MM.1S (cell line): ENCODE data around the gene STK32C.

Source experiments
- DNase-seq: peaks from one replicate; pipeline ENCODE4 v3.0.0-alpha.2; 2015
- H2AFZ ChIP-seq: fragments of 300-600 bp; sonication (generic); 2 replicates; pipeline ENCODE4 v1.6.0; 2016; ENCODE audit warnings: antibody characterized with exemption, low read length
- H3F3A ChIP-seq: fragments of 300-600 bp; sonication (generic); 2 replicates; pipeline ENCODE4 v1.6.1; 2016; ENCODE audit warnings: mild to moderate bottlenecking, antibody characterized with exemption, low read length, moderate library complexity, mixed read lengths; ENCODE audit not compliant: insufficient read depth
- H3K27ac ChIP-seq: fragments of 300-600 bp; sonication (generic); 2 replicates; pipeline ENCODE4 v1.5.1; 2016; ENCODE audit warnings: mild to moderate bottlenecking, low read length
- H3K27me3 ChIP-seq: fragments of 300-600 bp; sonication (generic); replicated peaks from 2 replicates; pipeline ENCODE4 v1.6.0; 2016; ENCODE audit warnings: low read length; ENCODE audit not compliant: insufficient read depth
- H3K36me3 ChIP-seq: fragments of 300-600 bp; sonication (generic); replicated peaks from 2 replicates; pipeline ENCODE4 v1.6.1; 2016; ENCODE audit warnings: mild to moderate bottlenecking, low read length, mixed read lengths; ENCODE audit not compliant: insufficient read depth
- H3K4me1 ChIP-seq: fragments of 300-600 bp; sonication (generic); 2 replicates; pipeline ENCODE4 v1.6.1; 2016; ENCODE audit warnings: low read length, mixed read lengths
- H3K4me2 ChIP-seq: fragments of 300-600 bp; sonication (generic); 2 replicates; pipeline ENCODE4 v1.6.0; 2016; ENCODE audit warnings: low read depth, low read length
- H3K4me3 ChIP-seq: fragments of 300-600 bp; sonication (generic); 2 replicates; pipeline ENCODE4 v1.5.1; 2016; ENCODE audit warnings: low read length, mixed read lengths
- H3K79me2 ChIP-seq: fragments of 300-600 bp; sonication (generic); 2 replicates; pipeline ENCODE4 v1.6.1; 2016; ENCODE audit warnings: mixed run types, low read length, mixed read lengths
- H3K9ac ChIP-seq: fragments of 300-600 bp; sonication (generic); 2 replicates; pipeline ENCODE4 v1.6.1; 2016; ENCODE audit warnings: low read length, mixed read lengths
- H3K9me2 ChIP-seq: fragments of 300-600 bp; sonication (generic); replicated peaks from 2 replicates; pipeline ENCODE4 v1.6.1; 2016; ENCODE audit warnings: mild to moderate bottlenecking, low read length, mixed read lengths; ENCODE audit not compliant: insufficient read depth
- H3K9me3 ChIP-seq: fragments of 300-600 bp; sonication (generic); replicated peaks from 2 replicates; pipeline ENCODE4 v1.6.1; 2016; ENCODE audit warnings: mild to moderate bottlenecking, low read length, mixed read lengths; ENCODE audit not compliant: insufficient read depth
- H4K20me1 ChIP-seq: fragments of 300-600 bp; sonication (generic); 2 replicates; pipeline ENCODE4 v1.6.1; 2016; ENCODE audit warnings: mild to moderate bottlenecking, low read length, moderate library complexity, mixed read lengths; ENCODE audit not compliant: insufficient read depth
- EZH2 ChIP-seq: fragments of 300-600 bp; sonication (generic); optimal IDR thresholded peaks from 2 replicates; pipeline ENCODE3; 2017; ENCODE audit warnings: low read depth, mild to moderate bottlenecking, antibody characterized with exemption, low read length, mixed read lengths
- EZH2phosphoT487 ChIP-seq: fragments of 300-600 bp; sonication (generic); IDR thresholded peaks from 2 replicates; pipeline ENCODE4 v1.6.1; 2018; ENCODE audit warnings: antibody characterized with exemption, low read length
- TF ChIP-seq, protein P1 (sequence below): fragments of 300-600 bp; sonication (generic); IDR thresholded peaks from 2 replicates; pipeline ENCODE4 v1.5.1; 2016; ENCODE audit warnings: antibody characterized with exemption, low read length, mixed read lengths

Gene STK32C

GRCh38 chr10:132175408-132175807, 132.3 kb downstream of the STK32C start:
- peaks cover 32% of the 10 kb centered on the region for H3K27me3 ChIP-seq
- H3K9me2 ChIP-seq, result no peaks in the 10 kb centered on the region
- H2AFZ ChIP-seq, result no peak overlapping the region
- H3K27ac ChIP-seq, result no peak overlapping the region
- H3K36me3 ChIP-seq, result no peaks in the 10 kb centered on the region
- H3K79me2 ChIP-seq, result no peaks in the 10 kb centered on the region
- H3K9me3 ChIP-seq, result no peaks in the 10 kb centered on the region
- no peak overlapping the region for H3K4me3 ChIP-seq
- no peak overlapping the region for H3K4me2 ChIP-seq
- H4K20me1 ChIP-seq, result no peaks in the 10 kb centered on the region
- DNase-seq, result no peak
- TF ChIP-seq EZH2, result no peak
- TF ChIP-seq EZH2phosphoT487, result no peak
- TF ChIP-seq, protein P1, sequence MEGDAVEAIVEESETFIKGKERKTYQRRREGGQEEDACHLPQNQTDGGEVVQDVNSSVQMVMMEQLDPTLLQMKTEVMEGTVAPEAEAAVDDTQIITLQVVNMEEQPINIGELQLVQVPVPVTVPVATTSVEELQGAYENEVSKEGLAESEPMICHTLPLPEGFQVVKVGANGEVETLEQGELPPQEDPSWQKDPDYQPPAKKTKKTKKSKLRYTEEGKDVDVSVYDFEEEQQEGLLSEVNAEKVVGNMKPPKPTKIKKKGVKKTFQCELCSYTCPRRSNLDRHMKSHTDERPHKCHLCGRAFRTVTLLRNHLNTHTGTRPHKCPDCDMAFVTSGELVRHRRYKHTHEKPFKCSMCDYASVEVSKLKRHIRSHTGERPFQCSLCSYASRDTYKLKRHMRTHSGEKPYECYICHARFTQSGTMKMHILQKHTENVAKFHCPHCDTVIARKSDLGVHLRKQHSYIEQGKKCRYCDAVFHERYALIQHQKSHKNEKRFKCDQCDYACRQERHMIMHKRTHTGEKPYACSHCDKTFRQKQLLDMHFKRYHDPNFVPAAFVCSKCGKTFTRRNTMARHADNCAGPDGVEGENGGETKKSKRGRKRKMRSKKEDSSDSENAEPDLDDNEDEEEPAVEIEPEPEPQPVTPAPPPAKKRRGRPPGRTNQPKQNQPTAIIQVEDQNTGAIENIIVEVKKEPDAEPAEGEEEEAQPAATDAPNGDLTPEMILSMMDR, result no peak
- no peaks in the 10 kb centered on the region for H3K4me1 ChIP-seq
- H3K9ac ChIP-seq, result no peak overlapping the region
- H3F3A ChIP-seq, result no peaks in the 10 kb centered on the region

- H2AFZ ChIP-seq, result no peak overlapping the region
- no peak overlapping the region for H3K27ac ChIP-seq
- no peak for DNase-seq
- no peak for TF ChIP-seq EZH2
- no peak for TF ChIP-seq EZH2phosphoT487
- TF ChIP-seq, protein P1, result no peak
- no peak overlapping the region for H3K4me2 ChIP-seq
- H3K79me2 ChIP-seq, result no peaks in the 10 kb centered on the region
- H3K9me2 ChIP-seq, result no peaks in the 10 kb centered on the region
- H3K36me3 ChIP-seq, result no peaks in the 10 kb centered on the region
- H3K4me3 ChIP-seq, result no peak overlapping the region
- H3F3A ChIP-seq, result no peaks in the 10 kb centered on the region
- H3K4me1 ChIP-seq, result no peaks in the 10 kb centered on the region
- H3K9me3 ChIP-seq, result no peaks in the 10 kb centered on the region
- peaks cover 43% of the 10 kb centered on the region for H3K27me3 ChIP-seq
- H4K20me1 ChIP-seq, result no peaks in the 10 kb centered on the region
- H3K9ac ChIP-seq, result no peak overlapping the region
Observed at GRCh38 chr10:132174237-132174636, 133.5 kb downstream of the STK32C start.

DNA sequence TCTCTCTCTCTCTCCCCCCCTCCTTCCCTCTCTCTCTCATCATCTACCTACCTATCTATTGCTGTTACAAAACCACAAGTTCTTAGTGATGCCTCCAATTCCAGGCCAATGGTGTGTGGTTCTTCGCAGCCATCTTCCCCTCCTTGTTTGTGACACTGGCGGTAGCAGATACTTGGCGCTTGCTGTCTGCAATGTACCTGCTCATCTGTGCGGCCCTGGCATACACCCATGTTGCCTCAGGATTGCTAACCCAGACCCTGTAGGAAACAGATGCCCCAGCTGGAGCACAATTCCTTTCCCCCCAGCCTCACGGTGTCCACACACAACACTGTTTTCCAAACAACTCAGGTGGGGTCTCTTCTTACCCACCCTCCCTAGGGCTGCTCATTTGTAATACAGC, 134.6 kb downstream of the STK32C start:
- Histone ChIP-seq H3K27me3 (peaks cover 43% of the 10 kb centered on the region), H3K9me3 (no peaks in the 10 kb centered on the region), H3K79me2 (no peaks in the 10 kb centered on the region), H3K27ac (no peak overlapping the region), H3K9me2 (no peaks in the 10 kb centered on the region), H3K4me1 (no peaks in the 10 kb centered on the region), H3K4me2 (no peak overlapping the region), H4K20me1 (no peaks in the 10 kb centered on the region), H3K9ac (no peak overlapping the region), H3K36me3 (no peaks in the 10 kb centered on the region), H2AFZ (no peak overlapping the region), H3F3A (no peaks in the 10 kb centered on the region), H3K4me3 (no peak overlapping the region)
- DNase-seq, result no peak
- TF ChIP-seq, protein P1, result no peak
- TF ChIP-seq EZH2phosphoT487 (no peak), EZH2 (no peak)
